Large intestine (tissue), 3 donors: Measurements from ENCODE around the gene PNRC1. TPM values are rescaled to one million over a fixed set of nuclear protein-coding genes. Genes with fewer than 3 reads are reported as not detected.

Source experiments
- DNase-seq, 2 donors: peaks; one replicate each; pipeline versions ENCODE4 v3.0.0 to v3.0.0-alpha.2; 2013
- H3K27ac ChIP-seq: one replicate; pipeline ENCODE4 v1.5.1; 2013; ENCODE audit warnings: low read length
- H3K27me3 ChIP-seq: 2 replicates; pipeline ENCODE4 v1.6.1; 2013; ENCODE audit warnings: low read length; ENCODE audit not compliant: control insufficient read depth, insufficient read depth
- H3K36me3 ChIP-seq: 2 replicates; pipeline ENCODE4 v1.6.1; 2013; ENCODE audit warnings: low read length; ENCODE audit not compliant: control insufficient read depth, insufficient read depth
- H3K4me1 ChIP-seq: one replicate; pipeline ENCODE4 v1.6.1; 2013; ENCODE audit warnings: low read length; ENCODE audit not compliant: control insufficient read depth, insufficient read depth
- H3K4me3 ChIP-seq: one replicate; pipeline ENCODE4 v1.5.1; 2013; ENCODE audit warnings: low read length
- H3K9me3 ChIP-seq: one replicate; pipeline ENCODE4 v1.6.1; 2013; ENCODE audit warnings: mild to moderate bottlenecking, low read depth, low read length, moderate library complexity; ENCODE audit not compliant: control insufficient read depth
- WGBS: methylation state at CpG from one replicate; pipeline ENCODE4 v1.1.5; 2013; ENCODE audit warnings: low lambda C conversion rate; ENCODE audit not compliant: insufficient coverage; 5-methylcytosine and 5-hydroxymethylcytosine counted together
- polyA plus RNA-seq: library from polyadenylated mRNA; unstranded; fragments of 120-200 nt; gene quantifications from one replicate; pipeline ENCODE4 v1.2.1, GENCODE V29; 2013

The PNRC1 gene
- polyA plus RNA-seq, 1 donor, result 86.4 TPM

GRCh38 chr6:89073014-89073620, 7.4 kb upstream of the PNRC1 start:
- H3K4me1 ChIP-seq, result peaks cover 2% of the 10 kb centered on the region
- H3K27me3 ChIP-seq, result no peaks in the 10 kb centered on the region
- H3K9me3 ChIP-seq, result no peaks in the 10 kb centered on the region
- H3K4me3 ChIP-seq, result no peak overlapping the region
- DNase-seq, result no peak
- WGBS, result 100% methylated on average over 1 of the region's 4 CpGs
- H3K36me3 ChIP-seq, result no peaks in the 10 kb centered on the region
- no peak overlapping the region for H3K27ac ChIP-seq

- Histone ChIP-seq H3K36me3 (no peaks in the 10 kb centered on the region), H3K27ac (no peak overlapping the region), H3K27me3 (no peaks in the 10 kb centered on the region), H3K4me1 (peaks cover 2% of the 10 kb centered on the region), H3K4me3 (no peak overlapping the region), H3K9me3 (no peaks in the 10 kb centered on the region)
- 83% methylated on average over 1 of the region's 2 CpGs for WGBS
- no peak for DNase-seq
These were observed 6.7 kb upstream of the PNRC1 start for GRCh38 chr6:89073840-89074239.

- peak; percentile 43 to 83 for DNase-seq
- H3K9me3 ChIP-seq, result no peaks in the 10 kb centered on the region
- 0% methylated on average over 1 of the region's 20 CpGs for WGBS
- no peaks in the 10 kb centered on the region for H3K4me1 ChIP-seq
- peaks cover 11% of the 10 kb centered on the region for H3K36me3 ChIP-seq
- H3K27me3 ChIP-seq, result no peaks in the 10 kb centered on the region
- H3K4me3 ChIP-seq, result peak overlapping the region; percentile 100
- H3K27ac ChIP-seq, result peak overlapping the region; percentile 100
These were observed 878 bp upstream of the PNRC1 start for GRCh38 chr6:89079511-89080234.

GRCh38 chr6:89081129-89081422, 525 bp downstream of the PNRC1 start:
- Histone ChIP-seq H3K9me3 (no peaks in the 10 kb centered on the region), H3K4me1 (no peaks in the 10 kb centered on the region), H3K4me3 (peak overlapping the region; percentile 100), H3K36me3 (peaks cover 25% of the 10 kb centered on the region), H3K27me3 (no peaks in the 10 kb centered on the region), H3K27ac (peak overlapping the region; percentile 100)
- DNase-seq, result no peak
- WGBS, result no CpG with 5 or more reads among the region's 36 CpGs

GRCh38 chr6:89081423-89082322, 1.1 kb downstream of the PNRC1 start:
- Histone ChIP-seq H3K27me3 (no peaks in the 10 kb centered on the region), H3K4me1 (no peaks in the 10 kb centered on the region), H3K4me3 (peak overlapping the region; percentile 100), H3K27ac (peak overlapping the region; percentile 100), H3K9me3 (no peaks in the 10 kb centered on the region), H3K36me3 (peaks cover 26% of the 10 kb centered on the region)
- 0% methylated on average over 1 of the region's 69 CpGs for WGBS
- peak; percentile 97 to 99 for DNase-seq

GRCh38 chr6:89082486-89082891, 1.9 kb downstream of the PNRC1 start:
- DNase-seq, result peak in 1 of 2 donors; percentile 72
- H3K27me3 ChIP-seq, result no peaks in the 10 kb centered on the region
- H3K27ac ChIP-seq, result peak overlapping the region; percentile 100
- H3K4me1 ChIP-seq, result no peaks in the 10 kb centered on the region
- no CpG with 5 or more reads among the region's 9 CpGs for WGBS
- no peaks in the 10 kb centered on the region for H3K9me3 ChIP-seq
- H3K4me3 ChIP-seq, result peak overlapping the region; percentile 100
- peaks cover 26% of the 10 kb centered on the region for H3K36me3 ChIP-seq

GRCh38 chr6:89084542-89084941, 4.0 kb downstream of the PNRC1 start:
- Histone ChIP-seq H3K27ac (no peak overlapping the region), H3K4me1 (no peaks in the 10 kb centered on the region), H3K4me3 (no peak overlapping the region), H3K27me3 (no peaks in the 10 kb centered on the region), H3K36me3 (peaks cover 26% of the 10 kb centered on the region), H3K9me3 (no peaks in the 10 kb centered on the region)
- no peak for DNase-seq

- Histone ChIP-seq H3K4me1 (no peaks in the 10 kb centered on the region), H3K27me3 (no peaks in the 10 kb centered on the region), H3K4me3 (no peak overlapping the region), H3K9me3 (no peaks in the 10 kb centered on the region), H3K36me3 (peaks cover 26% of the 10 kb centered on the region), H3K27ac (no peak overlapping the region)
- no peak for DNase-seq
- 60% methylated on average over 1 of the region's 3 CpGs for WGBS
These were observed 4.4 kb downstream of the PNRC1 start for GRCh38 chr6:89084954-89085353.

GRCh38 chr6:89085409-89086205, 5.1 kb downstream of the PNRC1 start:
- no peak for DNase-seq
- H3K4me1 ChIP-seq, result no peaks in the 10 kb centered on the region
- no peak overlapping the region for H3K4me3 ChIP-seq

GRCh38 chr6:89087881-89088280, 7.3 kb downstream of the PNRC1 start:
- Histone ChIP-seq H3K27ac (no peak overlapping the region), H3K4me3 (no peak overlapping the region), H3K36me3 (peaks cover 26% of the 10 kb centered on the region), H3K9me3 (no peaks in the 10 kb centered on the region), H3K27me3 (no peaks in the 10 kb centered on the region), H3K4me1 (no peaks in the 10 kb centered on the region)
- no CpG with 5 or more reads among the region's 1 CpG for WGBS
- DNase-seq, result no peak

More at GRCh38 chr6:89085409-89086205, 5.1 kb downstream of the PNRC1 start:
- H3K27ac ChIP-seq, result no peak overlapping the region
- no peaks in the 10 kb centered on the region for H3K9me3 ChIP-seq
- no peaks in the 10 kb centered on the region for H3K27me3 ChIP-seq
- H3K36me3 ChIP-seq, result peaks cover 26% of the 10 kb centered on the region
- 96% methylated on average over 5 of the region's 12 CpGs for WGBS
